ENCODE data around the gene SSH2.

DNA sequence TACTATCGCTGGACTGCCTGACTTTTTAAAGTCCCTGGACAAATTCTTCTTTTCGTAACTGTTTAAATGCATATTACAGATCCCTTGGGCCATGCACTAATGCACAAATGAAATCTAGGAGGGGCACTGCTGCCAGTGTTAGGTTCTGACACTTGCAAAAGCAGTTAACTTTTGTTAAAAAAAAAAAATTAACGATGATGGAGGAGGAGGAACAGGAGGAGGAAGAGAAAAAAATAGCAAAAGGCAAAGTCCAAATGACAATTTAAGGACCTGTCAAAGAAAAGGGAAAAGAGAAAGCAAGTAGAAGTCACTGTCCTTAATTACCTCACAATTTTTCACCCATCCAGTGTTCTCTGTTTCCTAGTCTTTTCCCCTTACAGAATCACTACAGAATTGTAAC lies 209.5 kb downstream of the SSH2 start:
- TF ChIP-seq, protein P1, sequence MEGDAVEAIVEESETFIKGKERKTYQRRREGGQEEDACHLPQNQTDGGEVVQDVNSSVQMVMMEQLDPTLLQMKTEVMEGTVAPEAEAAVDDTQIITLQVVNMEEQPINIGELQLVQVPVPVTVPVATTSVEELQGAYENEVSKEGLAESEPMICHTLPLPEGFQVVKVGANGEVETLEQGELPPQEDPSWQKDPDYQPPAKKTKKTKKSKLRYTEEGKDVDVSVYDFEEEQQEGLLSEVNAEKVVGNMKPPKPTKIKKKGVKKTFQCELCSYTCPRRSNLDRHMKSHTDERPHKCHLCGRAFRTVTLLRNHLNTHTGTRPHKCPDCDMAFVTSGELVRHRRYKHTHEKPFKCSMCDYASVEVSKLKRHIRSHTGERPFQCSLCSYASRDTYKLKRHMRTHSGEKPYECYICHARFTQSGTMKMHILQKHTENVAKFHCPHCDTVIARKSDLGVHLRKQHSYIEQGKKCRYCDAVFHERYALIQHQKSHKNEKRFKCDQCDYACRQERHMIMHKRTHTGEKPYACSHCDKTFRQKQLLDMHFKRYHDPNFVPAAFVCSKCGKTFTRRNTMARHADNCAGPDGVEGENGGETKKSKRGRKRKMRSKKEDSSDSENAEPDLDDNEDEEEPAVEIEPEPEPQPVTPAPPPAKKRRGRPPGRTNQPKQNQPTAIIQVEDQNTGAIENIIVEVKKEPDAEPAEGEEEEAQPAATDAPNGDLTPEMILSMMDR (IDR thresholded peaks at IDR 0.05): no peak
- TF ChIP-seq EP300 (IDR thresholded peaks at IDR 0.05) (no peak), POLR2A (IDR thresholded peaks at IDR 0.05; ENCODE audit: low read depth) (no peak), POLR2AphosphoS5 (IDR thresholded peaks at IDR 0.05) (no peak)
